ENCODE data around the gene VGLL4. TPM values are rescaled to one million over a fixed set of nuclear protein-coding genes. Genes with fewer than 3 reads are reported as not detected.
A peak's percentile ranks its signal among the peaks of the same experiment; 100 is the strongest.

Gene VGLL4
- total RNA-seq, 1 experiment from 2014 or later = 46.3 TPM

DNA sequence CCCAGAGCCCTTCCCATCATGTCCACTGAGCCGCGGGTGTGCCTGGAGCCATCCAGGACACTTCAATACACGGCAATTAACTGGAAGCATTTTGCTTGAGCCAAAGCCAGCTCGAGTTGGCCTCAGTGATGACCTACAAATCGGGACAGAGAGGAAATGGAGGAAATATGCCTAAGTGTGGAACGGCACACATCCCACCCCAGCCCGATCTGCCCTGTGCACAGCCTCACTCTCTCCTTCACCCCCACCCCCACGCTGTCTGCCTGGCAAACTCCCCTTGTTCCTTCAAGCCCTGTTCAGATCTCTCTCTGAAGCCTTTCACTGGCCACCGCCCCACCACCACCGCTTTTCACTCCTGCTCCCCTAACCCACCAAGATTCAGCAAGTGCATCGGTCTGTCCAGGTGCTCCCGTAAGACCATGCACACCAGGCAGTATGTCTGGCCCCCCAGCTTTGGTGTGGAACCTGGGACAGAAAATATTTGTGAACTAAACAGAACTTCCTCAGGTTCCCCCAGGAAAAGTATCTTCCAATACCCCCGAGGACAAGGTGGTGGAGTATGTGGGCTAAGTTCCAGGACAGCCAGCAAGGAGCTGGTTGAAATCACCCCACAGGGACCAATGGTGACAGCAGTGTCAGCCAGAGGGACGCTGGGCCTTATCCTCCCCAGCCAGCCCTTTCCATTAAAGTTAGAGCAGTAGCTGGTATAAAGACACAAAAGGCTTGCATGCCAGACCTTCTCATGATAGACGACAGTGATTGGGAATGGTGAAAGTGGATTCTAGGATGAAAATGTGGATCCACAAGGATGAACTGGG lies 83.7 kb downstream of the VGLL4 start:
- ATAC-seq = no peak
- intact Hi-C loops (cut with micrococcal nuclease) = no loop called here
- POLR2A ChIA-PET (ENCODE audit: unreplicated experiment) = no interaction called here
- DNase-seq = no peak
- Histone ChIP-seq H4K20me1 (ENCODE audit: low read length) (no peaks in the 10 kb centered on the region; the same call in 1 of the 2 replicates), H3K79me2 (ENCODE audit: low read length) (peaks cover 23% of the 10 kb centered on the region; the same call in 1 of the 2 replicates), H3K36me3 (ENCODE audit: low read depth, low read length) (peaks cover 16% of the 10 kb centered on the region; the same call in 1 of the 2 replicates), H3K9me3 (ENCODE audit: low read length) (no peaks in the 10 kb centered on the region), H3K4me3 (ENCODE audit: low read length) (no peak overlapping the region), H3K9ac (ENCODE audit: low read length) (no peak overlapping the region), H3F3A (ENCODE audit: low read length, unreplicated experiment) (no peaks in the 10 kb centered on the region), H2AFZ (ENCODE audit: low read length) (no peak overlapping the region), H3K4me1 (ENCODE audit: insufficient read depth, low read length) (no peaks in the 10 kb centered on the region), H3K9me2 (replicated peaks; ENCODE audit: low read length) (no peaks in the 10 kb centered on the region), H3K27ac (ENCODE audit: low read length) (no peak overlapping the region), H3K4me2 (ENCODE audit: low read length) (no peak overlapping the region), H3K27me3 (ENCODE audit: low read length) (no peaks in the 10 kb centered on the region)
- TSS peak; percentile 5 for BruUV-seq (replicated peaks)
- TF ChIP-seq, protein P1, sequence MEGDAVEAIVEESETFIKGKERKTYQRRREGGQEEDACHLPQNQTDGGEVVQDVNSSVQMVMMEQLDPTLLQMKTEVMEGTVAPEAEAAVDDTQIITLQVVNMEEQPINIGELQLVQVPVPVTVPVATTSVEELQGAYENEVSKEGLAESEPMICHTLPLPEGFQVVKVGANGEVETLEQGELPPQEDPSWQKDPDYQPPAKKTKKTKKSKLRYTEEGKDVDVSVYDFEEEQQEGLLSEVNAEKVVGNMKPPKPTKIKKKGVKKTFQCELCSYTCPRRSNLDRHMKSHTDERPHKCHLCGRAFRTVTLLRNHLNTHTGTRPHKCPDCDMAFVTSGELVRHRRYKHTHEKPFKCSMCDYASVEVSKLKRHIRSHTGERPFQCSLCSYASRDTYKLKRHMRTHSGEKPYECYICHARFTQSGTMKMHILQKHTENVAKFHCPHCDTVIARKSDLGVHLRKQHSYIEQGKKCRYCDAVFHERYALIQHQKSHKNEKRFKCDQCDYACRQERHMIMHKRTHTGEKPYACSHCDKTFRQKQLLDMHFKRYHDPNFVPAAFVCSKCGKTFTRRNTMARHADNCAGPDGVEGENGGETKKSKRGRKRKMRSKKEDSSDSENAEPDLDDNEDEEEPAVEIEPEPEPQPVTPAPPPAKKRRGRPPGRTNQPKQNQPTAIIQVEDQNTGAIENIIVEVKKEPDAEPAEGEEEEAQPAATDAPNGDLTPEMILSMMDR (conservative IDR thresholded peaks at IDR 0.05; ENCODE audit: low read depth, low read length) = no peak
- TF ChIP-seq EZH2 (IDR thresholded peaks at IDR 0.05; ENCODE audit: low read length, unreplicated experiment) (no peak), EZH2phosphoT487 (IDR thresholded peaks at IDR 0.05; ENCODE audit: borderline replicate concordance, low read length) (no peak)
- CTCF ChIA-PET = no interaction called here

DNA sequence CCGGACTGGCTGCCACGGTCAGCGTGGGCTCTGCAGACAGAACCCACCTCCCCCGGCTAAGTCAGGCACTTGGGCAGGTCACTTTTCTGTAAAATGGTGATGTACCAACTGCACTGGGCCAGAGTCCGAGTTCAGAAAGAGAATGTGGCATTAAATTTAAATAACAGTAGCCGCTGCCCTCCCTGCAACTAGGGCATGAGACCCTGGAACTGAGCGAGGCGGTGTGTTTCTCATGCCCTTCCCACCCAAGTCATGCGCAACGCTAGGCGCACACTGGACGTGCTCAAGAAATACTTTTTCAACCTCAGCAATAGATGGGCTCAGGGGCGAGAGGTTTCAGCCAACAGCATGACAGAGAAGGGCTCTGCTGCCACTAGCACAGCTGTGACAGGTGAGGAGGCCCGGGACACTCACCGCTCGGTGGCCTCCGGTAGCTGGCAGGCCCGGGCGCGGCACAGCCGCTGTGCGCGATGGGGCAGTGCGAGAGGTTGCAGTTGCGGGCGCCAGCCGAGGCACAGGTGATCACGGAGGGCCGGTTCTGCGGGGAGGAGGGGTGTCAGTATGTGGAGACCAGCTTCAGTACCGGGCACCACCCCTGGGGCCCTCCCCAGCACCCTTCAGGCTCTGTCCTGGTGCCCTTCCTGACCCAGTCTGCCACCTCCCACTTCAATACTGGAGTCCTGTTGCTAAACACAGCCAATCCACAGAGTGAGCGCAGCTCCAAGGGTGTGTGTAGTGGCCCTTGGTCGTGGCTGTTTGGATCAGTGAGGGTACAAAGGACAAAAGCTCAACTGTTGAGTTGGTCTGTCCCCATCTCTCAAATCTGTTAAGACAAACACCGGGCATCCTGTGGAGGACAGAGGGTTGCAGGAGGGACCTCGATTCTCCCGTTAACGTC lies 84.5 kb downstream of the VGLL4 start:
- CTCF ChIA-PET = no interaction called here
- H3K27ac ChIP-seq (ENCODE audit: low read length) = no peak overlapping the region
- no peaks in the 10 kb centered on the region for H3F3A ChIP-seq (ENCODE audit: low read length, unreplicated experiment)
- no peak overlapping the region for H3K4me2 ChIP-seq (ENCODE audit: low read length)
- no peaks in the 10 kb centered on the region for H3K9me2 ChIP-seq (replicated peaks; ENCODE audit: low read length)
- H3K27me3 ChIP-seq (ENCODE audit: low read length) = no peaks in the 10 kb centered on the region
- no peaks in the 10 kb centered on the region for H3K4me1 ChIP-seq (ENCODE audit: insufficient read depth, low read length)
- H2AFZ ChIP-seq (ENCODE audit: low read length) = no peak overlapping the region
- TF ChIP-seq, protein P1 (conservative IDR thresholded peaks at IDR 0.05; ENCODE audit: low read depth, low read length) = no peak
- no peak for TF ChIP-seq EZH2 (IDR thresholded peaks at IDR 0.05; ENCODE audit: low read length, unreplicated experiment)
- TF ChIP-seq EZH2phosphoT487 (IDR thresholded peaks at IDR 0.05; ENCODE audit: borderline replicate concordance, low read length) = no peak
- H4K20me1 ChIP-seq (ENCODE audit: low read length) = no peaks in the 10 kb centered on the region; the same call in 1 of the 2 replicates
- H3K9ac ChIP-seq (ENCODE audit: low read length) = no peak overlapping the region
- intact Hi-C loops (cut with micrococcal nuclease) = no loop called here
- DNase-seq (no peak), ATAC-seq (no peak)
- H3K4me3 ChIP-seq (ENCODE audit: low read length) = no peak overlapping the region
- no peaks in the 10 kb centered on the region for H3K9me3 ChIP-seq (ENCODE audit: low read length)
- peaks cover 18% of the 10 kb centered on the region; the same call in 1 of the 2 replicates for H3K79me2 ChIP-seq (ENCODE audit: low read length)
- POLR2A ChIA-PET (ENCODE audit: unreplicated experiment) = no interaction called here
- H3K36me3 ChIP-seq (ENCODE audit: low read depth, low read length) = peaks cover 18% of the 10 kb centered on the region; the same call in 1 of the 2 replicates
- BruUV-seq (replicated peaks) = no TSS peak

All from PC-3 (cell line).